ENCODE measurements around the gene POU6F1.

The POU6F1 gene

GRCh38 chr12:51209259-51209658, 8.6 kb downstream of the POU6F1 start:
- no peak overlapping the region for H3K4me3 ChIP-seq (ENCODE audit: low read length)

GRCh38 chr12:51208016-51208660, 9.7 kb downstream of the POU6F1 start:
- TF ChIP-seq CTCF (IDR thresholded peaks at IDR 0.05; ENCODE audit: low read length) (no peak), EZH2phosphoT487 (IDR thresholded peaks at IDR 0.05; ENCODE audit: low read length) (no peak)
- H3K27me3 ChIP-seq (replicated peaks; ENCODE audit: insufficient read depth, low read length), result no peaks in the 10 kb centered on the region
- H3K9me3 ChIP-seq (replicated peaks; ENCODE audit: insufficient read depth, low read length), result no peaks in the 10 kb centered on the region
- no peaks in the 10 kb centered on the region for H3K36me3 ChIP-seq (replicated peaks; ENCODE audit: insufficient read depth, low read length)
- H3K4me2 ChIP-seq (ENCODE audit: low read depth, low read length), result no peak overlapping the region
- H3K4me1 ChIP-seq (ENCODE audit: low read length), result no peaks in the 10 kb centered on the region
- no peak overlapping the region for H3K4me3 ChIP-seq (ENCODE audit: low read length)
- H3K79me2 ChIP-seq (ENCODE audit: low read length), result no peaks in the 10 kb centered on the region
- H3F3A ChIP-seq (ENCODE audit: insufficient read depth, low read length), result no peaks in the 10 kb centered on the region
- DNase-seq, result no peak
- H2AFZ ChIP-seq (ENCODE audit: low read length), result no peak overlapping the region
- H3K9me2 ChIP-seq (replicated peaks; ENCODE audit: insufficient read depth, low read length), result no peaks in the 10 kb centered on the region
- H3K27ac ChIP-seq (ENCODE audit: low read length), result no peak overlapping the region
- H4K20me1 ChIP-seq (ENCODE audit: insufficient read depth, low read length), result no peaks in the 10 kb centered on the region
- no peak overlapping the region for H3K9ac ChIP-seq (ENCODE audit: low read length)

More at GRCh38 chr12:51209259-51209658, 8.6 kb downstream of the POU6F1 start:
- Histone ChIP-seq H3K36me3 (replicated peaks; ENCODE audit: insufficient read depth, low read length) (no peaks in the 10 kb centered on the region), H3K27me3 (replicated peaks; ENCODE audit: insufficient read depth, low read length) (no peaks in the 10 kb centered on the region), H3F3A (ENCODE audit: insufficient read depth, low read length) (no peaks in the 10 kb centered on the region), H3K79me2 (ENCODE audit: low read length) (no peaks in the 10 kb centered on the region), H3K27ac (ENCODE audit: low read length) (no peak overlapping the region), H3K9me3 (replicated peaks; ENCODE audit: insufficient read depth, low read length) (no peaks in the 10 kb centered on the region), H3K9me2 (replicated peaks; ENCODE audit: insufficient read depth, low read length) (no peaks in the 10 kb centered on the region), H3K4me2 (ENCODE audit: low read depth, low read length) (no peak overlapping the region), H3K4me1 (ENCODE audit: low read length) (no peaks in the 10 kb centered on the region), H2AFZ (ENCODE audit: low read length) (no peak overlapping the region), H3K9ac (ENCODE audit: low read length) (no peak overlapping the region), H4K20me1 (ENCODE audit: insufficient read depth, low read length) (no peaks in the 10 kb centered on the region)
- no peak for TF ChIP-seq EZH2 (optimal IDR thresholded peaks at IDR 0.05; ENCODE audit: low read depth, low read length)
- no peak for TF ChIP-seq CTCF (IDR thresholded peaks at IDR 0.05; ENCODE audit: low read length)
- no peak for TF ChIP-seq EZH2phosphoT487 (IDR thresholded peaks at IDR 0.05; ENCODE audit: low read length)
- no peak for DNase-seq

GRCh38 chr12:51205350-51205749, 12.5 kb downstream of the POU6F1 start:
- Histone ChIP-seq H3K4me2 (ENCODE audit: low read depth, low read length) (no peak overlapping the region), H3K9ac (ENCODE audit: low read length) (no peak overlapping the region)

More at GRCh38 chr12:51205350-51205749, 12.5 kb downstream of the POU6F1 start:
- H3K4me3 ChIP-seq (ENCODE audit: low read length), result no peak overlapping the region
- TF ChIP-seq EZH2phosphoT487 (IDR thresholded peaks at IDR 0.05; ENCODE audit: low read length) (no peak), CTCF (IDR thresholded peaks at IDR 0.05; ENCODE audit: low read length) (no peak), EZH2 (optimal IDR thresholded peaks at IDR 0.05; ENCODE audit: low read depth, low read length) (no peak)
- DNase-seq, result no peak
- no peaks in the 10 kb centered on the region for H3F3A ChIP-seq (ENCODE audit: insufficient read depth, low read length)
- no peaks in the 10 kb centered on the region for H3K79me2 ChIP-seq (ENCODE audit: low read length)
- no peaks in the 10 kb centered on the region for H3K9me2 ChIP-seq (replicated peaks; ENCODE audit: insufficient read depth, low read length)
- no peaks in the 10 kb centered on the region for H3K4me1 ChIP-seq (ENCODE audit: low read length)
- no peaks in the 10 kb centered on the region for H3K27me3 ChIP-seq (replicated peaks; ENCODE audit: insufficient read depth, low read length)
- no peaks in the 10 kb centered on the region for H3K36me3 ChIP-seq (replicated peaks; ENCODE audit: insufficient read depth, low read length)
- H4K20me1 ChIP-seq (ENCODE audit: insufficient read depth, low read length), result no peaks in the 10 kb centered on the region
- no peak overlapping the region for H2AFZ ChIP-seq (ENCODE audit: low read length)
- H3K9me3 ChIP-seq (replicated peaks; ENCODE audit: insufficient read depth, low read length), result no peaks in the 10 kb centered on the region
- H3K27ac ChIP-seq (ENCODE audit: low read length), result no peak overlapping the region

All from MM.1S (cell line).